Activated CD8-positive, alpha-beta memory T cell treated with anti-CD3 and anti-CD28 coated beads, Interleukin-2, amount 10 ng/mL, durations not matched to agents 7 days and 5 days (primary cell): ENCODE measurements around the gene SUPT4H1. TPM values are rescaled to one million over a fixed set of nuclear protein-coding genes. Genes with fewer than 3 reads are reported as not detected.

Experiments used
- ATAC-seq: fragments of 150-1000 bp; cut with Tn5 transposase; one replicate; pipeline ENCODE4 v1.10.0; 2021; ENCODE audit warnings: moderate library complexity
- CTCF ChIA-PET: fragments of 350-600 bp; sonication (Branson Sonifier 250); formaldehyde crosslinking; loops from one replicate; lab custom pipeline; 2021; ENCODE audit warnings: antibody characterized with exemption; lab: Charles Lee
- DNase-seq: peaks from one replicate; pipeline ENCODE4 v3.0.0-alpha.2; 2020
- H3K27ac Mint-ChIP-seq: one replicate; pipeline ENCODE4 v1.8.0; 2021; ENCODE audit warnings: mild to moderate bottlenecking, mixed read lengths
- H3K27me3 Mint-ChIP-seq: one replicate; pipeline ENCODE4 v1.8.0; 2021; ENCODE audit warnings: mixed read lengths
- H3K36me3 Mint-ChIP-seq: one replicate; pipeline ENCODE4 v1.8.0; 2021; ENCODE audit warnings: mild to moderate bottlenecking, mixed read lengths
- H3K4me1 Mint-ChIP-seq: one replicate; pipeline ENCODE4 v1.8.0; 2021; ENCODE audit warnings: mixed read lengths
- H3K4me3 Mint-ChIP-seq: one replicate; pipeline ENCODE4 v1.8.0; 2021; ENCODE audit warnings: mild to moderate bottlenecking, moderate library complexity, mixed read lengths
- H3K9me3 Mint-ChIP-seq: one replicate; pipeline ENCODE4 v1.8.0; 2022; ENCODE audit warnings: low read depth, mixed read lengths
- total RNA-seq, 2 experiments: library from RNA; stranded (reverse); gene quantifications; one replicate each; pipeline ENCODE4 v1.2.3, GENCODE V29; 2021

The SUPT4H1 gene
- total RNA-seq, 2 experiments from 2014 or later: 63.3 to 127 TPM

- CTCF ChIA-PET: no interaction called here
- DNase-seq: no peak
- Mint-ChIP-seq H3K4me1 (peaks cover 23% of the 10 kb centered on the region), H3K27me3 (no peaks in the 10 kb centered on the region), H3K4me3 (no peak overlapping the region), H3K27ac (no peak overlapping the region), H3K9me3 (no peaks in the 10 kb centered on the region), H3K36me3 (peaks cover 2% of the 10 kb centered on the region)
- no peak for ATAC-seq
These were observed 25.1 kb upstream of the SUPT4H1 start for GRCh38 chr17:58377093-58377601.

- CTCF ChIA-PET: no interaction called here
These were observed 24.5 kb upstream of the SUPT4H1 start for GRCh38 chr17:58376472-58377000.

GRCh38 chr17:58375811-58376210, 23.8 kb upstream of the SUPT4H1 start:
- no peaks in the 10 kb centered on the region for H3K27me3 Mint-ChIP-seq
- DNase-seq (no peak), ATAC-seq (no peak)
- H3K4me3 Mint-ChIP-seq: no peak overlapping the region
- H3K27ac Mint-ChIP-seq: no peak overlapping the region
- no peaks in the 10 kb centered on the region for H3K9me3 Mint-ChIP-seq
- H3K4me1 Mint-ChIP-seq: peaks cover 14% of the 10 kb centered on the region
- CTCF ChIA-PET: no interaction called here
- no peaks in the 10 kb centered on the region for H3K36me3 Mint-ChIP-seq

More at GRCh38 chr17:58376472-58377000, 24.5 kb upstream of the SUPT4H1 start:
- Mint-ChIP-seq H3K36me3 (no peaks in the 10 kb centered on the region), H3K27ac (no peak overlapping the region), H3K9me3 (no peaks in the 10 kb centered on the region), H3K4me1 (peaks cover 18% of the 10 kb centered on the region), H3K4me3 (no peak overlapping the region), H3K27me3 (no peaks in the 10 kb centered on the region)
- no peak for DNase-seq
- no peak for ATAC-seq

GRCh38 chr17:58375256-58375655, 23.3 kb upstream of the SUPT4H1 start:
- DNase-seq: no peak
- Mint-ChIP-seq H3K27me3 (no peaks in the 10 kb centered on the region), H3K9me3 (no peaks in the 10 kb centered on the region), H3K36me3 (no peaks in the 10 kb centered on the region), H3K4me1 (peaks cover 16% of the 10 kb centered on the region), H3K27ac (no peak overlapping the region), H3K4me3 (no peak overlapping the region)
- CTCF ChIA-PET: no interaction called here
- ATAC-seq: no peak

GRCh38 chr17:58373923-58374322, 21.9 kb upstream of the SUPT4H1 start:
- CTCF ChIA-PET: no interaction called here
- peaks cover 11% of the 10 kb centered on the region for H3K4me1 Mint-ChIP-seq

GRCh38 chr17:58373003-58373402, 21.0 kb upstream of the SUPT4H1 start:
- ATAC-seq (no peak), DNase-seq (no peak)
- H3K9me3 Mint-ChIP-seq: no peaks in the 10 kb centered on the region
- H3K36me3 Mint-ChIP-seq: no peaks in the 10 kb centered on the region
- no peak overlapping the region for H3K27ac Mint-ChIP-seq
- H3K4me1 Mint-ChIP-seq: peaks cover 9% of the 10 kb centered on the region
- CTCF ChIA-PET: interaction anchor here (1.0 kb wide), 1 partner anchor 15 kb away, joined by 4 read pairs; no protein-coding TSS in a partner anchor
- H3K4me3 Mint-ChIP-seq: no peak overlapping the region
- no peaks in the 10 kb centered on the region for H3K27me3 Mint-ChIP-seq

More at GRCh38 chr17:58373923-58374322, 21.9 kb upstream of the SUPT4H1 start:
- no peak overlapping the region for H3K4me3 Mint-ChIP-seq
- DNase-seq: no peak
- H3K27ac Mint-ChIP-seq: no peak overlapping the region
- H3K27me3 Mint-ChIP-seq: no peaks in the 10 kb centered on the region
- no peak for ATAC-seq
- no peaks in the 10 kb centered on the region for H3K36me3 Mint-ChIP-seq
- no peaks in the 10 kb centered on the region for H3K9me3 Mint-ChIP-seq

GRCh38 chr17:58371300-58371950, 19.4 kb upstream of the SUPT4H1 start:
- DNase-seq (no peak), ATAC-seq (no peak)
- no peak overlapping the region for H3K27ac Mint-ChIP-seq
- no peaks in the 10 kb centered on the region for H3K36me3 Mint-ChIP-seq
- no peak overlapping the region for H3K4me3 Mint-ChIP-seq
- CTCF ChIA-PET: interaction anchor here (0.8 kb wide), 1 partner anchor 20 kb away, joined by 3 read pairs; no protein-coding TSS in a partner anchor
- H3K9me3 Mint-ChIP-seq: no peaks in the 10 kb centered on the region
- H3K27me3 Mint-ChIP-seq: no peaks in the 10 kb centered on the region
- H3K4me1 Mint-ChIP-seq: peaks cover 9% of the 10 kb centered on the region

GRCh38 chr17:58370716-58371115, 18.7 kb upstream of the SUPT4H1 start:
- no peak overlapping the region for H3K4me3 Mint-ChIP-seq

GRCh38 chr17:58370309-58370708, 18.3 kb upstream of the SUPT4H1 start:
- Mint-ChIP-seq H3K9me3 (no peaks in the 10 kb centered on the region), H3K27me3 (no peaks in the 10 kb centered on the region), H3K27ac (no peak overlapping the region), H3K36me3 (no peaks in the 10 kb centered on the region), H3K4me1 (peaks cover 9% of the 10 kb centered on the region), H3K4me3 (no peak overlapping the region)
- no peak for DNase-seq
- CTCF ChIA-PET: interaction anchor here (0.8 to 2.1 kb wide), 3 partner anchors 8 to 120 kb away, joined by 3 to 6 read pairs (median 3); no protein-coding TSS in a partner anchor
- no peak for ATAC-seq

More at GRCh38 chr17:58370716-58371115, 18.7 kb upstream of the SUPT4H1 start:
- no peaks in the 10 kb centered on the region for H3K9me3 Mint-ChIP-seq
- DNase-seq (no peak), ATAC-seq (no peak)
- no peak overlapping the region for H3K27ac Mint-ChIP-seq
- H3K36me3 Mint-ChIP-seq: no peaks in the 10 kb centered on the region
- CTCF ChIA-PET: interaction anchor here (1.5 to 2.1 kb wide), 2 partner anchors 53 to 120 kb away, joined by 3 to 6 read pairs; no protein-coding TSS in a partner anchor
- H3K4me1 Mint-ChIP-seq: peaks cover 9% of the 10 kb centered on the region
- H3K27me3 Mint-ChIP-seq: no peaks in the 10 kb centered on the region

- CTCF ChIA-PET: interaction anchor here (0.7 to 2.1 kb wide), 5 partner anchors 9 to 119 kb away, joined by 3 to 6 read pairs (median 3); no protein-coding TSS in a partner anchor
- H3K27me3 Mint-ChIP-seq: no peaks in the 10 kb centered on the region
- H3K4me3 Mint-ChIP-seq: no peak overlapping the region
- peaks cover 9% of the 10 kb centered on the region for H3K4me1 Mint-ChIP-seq
- no peaks in the 10 kb centered on the region for H3K9me3 Mint-ChIP-seq
- no peak for ATAC-seq
- no peaks in the 10 kb centered on the region for H3K36me3 Mint-ChIP-seq
- no peak overlapping the region for H3K27ac Mint-ChIP-seq
- DNase-seq: no peak
These were observed 17.4 kb upstream of the SUPT4H1 start for GRCh38 chr17:58369214-58370031.

GRCh38 chr17:58368860-58369213, 16.8 kb upstream of the SUPT4H1 start:
- CTCF ChIA-PET: interaction anchor here (1.4 to 2.1 kb wide), 2 partner anchors 21 to 52 kb away, joined by 4 to 6 read pairs; no protein-coding TSS in a partner anchor
- H3K27ac Mint-ChIP-seq: no peak overlapping the region
- no peaks in the 10 kb centered on the region for H3K9me3 Mint-ChIP-seq
- ATAC-seq: no peak
- DNase-seq: no peak
- H3K27me3 Mint-ChIP-seq: no peaks in the 10 kb centered on the region
- no peaks in the 10 kb centered on the region for H3K36me3 Mint-ChIP-seq
- H3K4me3 Mint-ChIP-seq: no peak overlapping the region
- H3K4me1 Mint-ChIP-seq: peaks cover 9% of the 10 kb centered on the region

GRCh38 chr17:58367461-58367860, 15.5 kb upstream of the SUPT4H1 start:
- Mint-ChIP-seq H3K27me3 (no peaks in the 10 kb centered on the region), H3K36me3 (no peaks in the 10 kb centered on the region), H3K27ac (no peak overlapping the region), H3K4me1 (peaks cover 5% of the 10 kb centered on the region), H3K4me3 (no peak overlapping the region), H3K9me3 (no peaks in the 10 kb centered on the region)
- no peak for ATAC-seq
- DNase-seq: no peak
- CTCF ChIA-PET: no interaction called here

- no peaks in the 10 kb centered on the region for H3K27me3 Mint-ChIP-seq
- DNase-seq (no peak), ATAC-seq (no peak)
- H3K36me3 Mint-ChIP-seq: no peaks in the 10 kb centered on the region
- no peak overlapping the region for H3K4me3 Mint-ChIP-seq
- CTCF ChIA-PET: interaction anchor here (1.5 kb wide), 1 partner anchor 52 kb away, joined by 3 read pairs; no protein-coding TSS in a partner anchor
- no peaks in the 10 kb centered on the region for H3K9me3 Mint-ChIP-seq
- no peak overlapping the region for H3K27ac Mint-ChIP-seq
- H3K4me1 Mint-ChIP-seq: peaks cover 4% of the 10 kb centered on the region
These were observed 14.1 kb upstream of the SUPT4H1 start for GRCh38 chr17:58365980-58366595.
